Peyer's patch (tissue), 4 donors: ENCODE results near the gene INPP5A.

Source experiments
- POLR2A ChIP-seq, 2 donors: fragments of 450-650 bp; IDR thresholded peaks; one replicate each; pipeline ENCODE4 v1.5.1; 2017; ENCODE audit warnings: antibody characterized with exemption in 2 of 2, mild to moderate bottlenecking in 2 of 2, moderate library complexity in 2 of 2
- TF ChIP-seq, protein P1 (sequence below), 6 experiments: fragments of 450-650 bp in 4 of 6; fragments of 200-600 bp in 2 of 6; sonication (generic) in 1 of 6; IDR thresholded peaks; one replicate each; pipeline ENCODE4 v1.5.1; 2017 to 2019; ENCODE audit warnings: antibody characterized with exemption in 6 of 6, mild to moderate bottlenecking in 3 of 6, moderate library complexity in 1 of 6

DNA sequence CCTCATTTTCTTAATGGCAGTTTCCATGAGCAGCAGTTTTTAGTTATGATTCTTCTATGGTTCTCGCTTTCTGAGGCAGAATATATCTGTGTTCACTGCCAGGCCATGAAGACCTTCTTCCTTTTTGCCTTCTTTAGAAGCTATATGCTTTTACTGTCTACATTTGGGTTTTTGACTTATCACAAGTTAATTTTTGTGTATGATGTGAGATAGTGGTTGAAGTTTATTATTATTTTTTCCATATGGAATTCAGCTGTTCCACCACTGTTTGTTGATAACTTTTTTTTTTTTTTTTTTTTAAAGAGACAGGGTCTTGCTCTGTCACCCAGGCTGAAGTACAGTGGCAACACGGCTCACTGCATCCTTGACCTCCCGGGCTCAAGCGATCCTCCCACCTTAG is 44.5 kb downstream of the INPP5A start:
- TF ChIP-seq POLR2A (IDR thresholded peaks at IDR 0.05), result no peak
- TF ChIP-seq, protein P1, sequence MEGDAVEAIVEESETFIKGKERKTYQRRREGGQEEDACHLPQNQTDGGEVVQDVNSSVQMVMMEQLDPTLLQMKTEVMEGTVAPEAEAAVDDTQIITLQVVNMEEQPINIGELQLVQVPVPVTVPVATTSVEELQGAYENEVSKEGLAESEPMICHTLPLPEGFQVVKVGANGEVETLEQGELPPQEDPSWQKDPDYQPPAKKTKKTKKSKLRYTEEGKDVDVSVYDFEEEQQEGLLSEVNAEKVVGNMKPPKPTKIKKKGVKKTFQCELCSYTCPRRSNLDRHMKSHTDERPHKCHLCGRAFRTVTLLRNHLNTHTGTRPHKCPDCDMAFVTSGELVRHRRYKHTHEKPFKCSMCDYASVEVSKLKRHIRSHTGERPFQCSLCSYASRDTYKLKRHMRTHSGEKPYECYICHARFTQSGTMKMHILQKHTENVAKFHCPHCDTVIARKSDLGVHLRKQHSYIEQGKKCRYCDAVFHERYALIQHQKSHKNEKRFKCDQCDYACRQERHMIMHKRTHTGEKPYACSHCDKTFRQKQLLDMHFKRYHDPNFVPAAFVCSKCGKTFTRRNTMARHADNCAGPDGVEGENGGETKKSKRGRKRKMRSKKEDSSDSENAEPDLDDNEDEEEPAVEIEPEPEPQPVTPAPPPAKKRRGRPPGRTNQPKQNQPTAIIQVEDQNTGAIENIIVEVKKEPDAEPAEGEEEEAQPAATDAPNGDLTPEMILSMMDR (IDR thresholded peaks at IDR 0.05), result no peak
